Activated T-cell treated with anti-CD3 and anti-CD28 coated beads, Interleukin-2, amount 50 U/mL, for 72 hours (primary cell): ENCODE measurements around the gene SLC35F2. TPM values are rescaled to one million over a fixed set of nuclear protein-coding genes. Genes with fewer than 3 reads are reported as not detected.
"Not testable (repeated sequence)": the region's sequence is repeated elsewhere in the genome, so short reads cannot be mapped to it uniquely, and the experiment has no call there.

ENCODE experiments used
- ATAC-seq, 2 donors: fragments of 150-1000 bp; cut with Tn5 transposase; replicated peaks in 1 of 2; 2 replicates each; pipeline ENCODE4 v1.10.0; 2021; ENCODE audit warnings: moderate library complexity in 2 of 2, mild to moderate bottlenecking in 1 of 2
- DNase-seq, 2 donors: peaks; one replicate each; pipeline ENCODE4 v3.0.0; 2021 to 2022; ENCODE audit warnings: mixed read lengths in 1 of 2
- H3K27ac Mint-ChIP-seq: one replicate; pipeline ENCODE4 v1.8.0; 2022; ENCODE audit warnings: mild to moderate bottlenecking, moderate library complexity, mixed read lengths
- H3K27me3 Mint-ChIP-seq: one replicate; pipeline ENCODE4 v1.8.0; 2022; ENCODE audit warnings: low read depth, mixed read lengths
- H3K36me3 Mint-ChIP-seq, 2 donors: one replicate each; pipeline ENCODE4 v1.8.0; 2022; ENCODE audit warnings: mixed read lengths in 2 of 2, mild to moderate bottlenecking in 1 of 2; ENCODE audit not compliant: insufficient read depth in 2 of 2
- H3K4me1 Mint-ChIP-seq: one replicate; pipeline ENCODE4 v1.8.0; 2022; ENCODE audit warnings: low read depth, mixed read lengths
- H3K4me3 Mint-ChIP-seq, 2 donors: one replicate each; pipeline ENCODE4 v1.8.0; 2022; ENCODE audit warnings: mild to moderate bottlenecking in 2 of 2, mixed read lengths in 2 of 2, moderate library complexity in 2 of 2
- H3K9me3 Mint-ChIP-seq, 2 donors: one replicate each; pipeline ENCODE4 v1.8.0; 2022; ENCODE audit warnings: mixed read lengths in 2 of 2
- total RNA-seq, 2 donors: library from RNA; stranded (reverse); gene quantifications; one replicate each; pipeline ENCODE4 v1.2.3, GENCODE V29; 2022

The SLC35F2 gene, protein sequence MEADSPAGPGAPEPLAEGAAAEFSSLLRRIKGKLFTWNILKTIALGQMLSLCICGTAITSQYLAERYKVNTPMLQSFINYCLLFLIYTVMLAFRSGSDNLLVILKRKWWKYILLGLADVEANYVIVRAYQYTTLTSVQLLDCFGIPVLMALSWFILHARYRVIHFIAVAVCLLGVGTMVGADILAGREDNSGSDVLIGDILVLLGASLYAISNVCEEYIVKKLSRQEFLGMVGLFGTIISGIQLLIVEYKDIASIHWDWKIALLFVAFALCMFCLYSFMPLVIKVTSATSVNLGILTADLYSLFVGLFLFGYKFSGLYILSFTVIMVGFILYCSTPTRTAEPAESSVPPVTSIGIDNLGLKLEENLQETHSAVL
- 10 to 100 TPM; 22.4 to 29.4 TPM for total RNA-seq

DNA sequence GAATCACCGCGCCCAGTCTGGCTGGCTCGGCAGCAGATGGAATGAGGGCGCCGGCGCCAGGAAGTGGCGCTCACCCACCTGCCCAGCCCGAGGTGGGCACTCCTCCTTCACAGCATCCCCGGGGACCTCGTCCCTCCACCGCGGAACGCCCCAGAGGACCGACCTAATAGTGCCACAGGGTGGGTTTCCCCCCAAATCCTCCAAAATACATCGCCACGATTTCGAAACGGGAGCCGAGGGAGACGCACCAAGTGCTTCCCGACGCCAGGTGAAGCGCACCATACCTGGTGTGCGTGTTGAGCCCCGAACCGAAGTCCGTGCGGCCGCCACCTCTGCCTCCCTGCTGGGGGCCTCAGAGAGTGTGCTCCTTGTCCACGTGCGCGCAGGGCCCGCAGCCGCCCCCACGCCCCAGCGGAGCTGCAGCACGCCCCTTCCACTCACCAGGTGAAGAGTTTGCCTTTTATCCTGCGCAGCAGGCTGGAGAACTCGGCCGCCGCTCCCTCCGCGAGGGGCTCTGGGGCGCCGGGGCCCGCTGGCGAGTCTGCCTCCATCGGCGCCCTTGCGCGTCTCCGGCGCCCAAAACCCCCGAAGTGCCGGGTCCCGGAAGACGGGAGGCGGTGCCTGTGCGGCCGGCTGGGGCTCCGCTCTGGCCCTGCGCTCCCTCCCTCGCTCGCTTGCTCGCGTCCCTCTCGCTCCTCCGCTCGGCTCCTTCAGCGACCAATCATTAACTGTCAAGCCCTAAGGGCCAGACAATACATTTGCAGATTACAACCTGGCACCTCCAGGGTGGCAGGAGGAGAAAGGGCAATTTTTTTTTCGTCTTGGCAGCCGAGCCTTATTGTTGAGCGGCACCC lies at the start of gene SLC35F2:
TSS of gene SLC35F2 (minus strand) at position 571 of the 854 bp plus-strand sequence. CDS start at position 551, 20 bp downstream.
- Mint-ChIP-seq H3K27ac (peak within 1 kb of the TSS; percentile 93), H3K4me3 (peak within 1 kb of the TSS; percentile 93 to 96), H3K27me3 (peaks cover 5% of the 10 kb centered on the region), H3K4me1 (peaks cover 26% of the 10 kb centered on the region), H3K9me3 (no peaks in the 10 kb centered on the region), H3K36me3 (peaks cover 4 to 6% of the 10 kb centered on the region in 2 donors)
- DNase-seq (peak; percentile 86), ATAC-seq (peak; percentile 89 to 93)

DNA sequence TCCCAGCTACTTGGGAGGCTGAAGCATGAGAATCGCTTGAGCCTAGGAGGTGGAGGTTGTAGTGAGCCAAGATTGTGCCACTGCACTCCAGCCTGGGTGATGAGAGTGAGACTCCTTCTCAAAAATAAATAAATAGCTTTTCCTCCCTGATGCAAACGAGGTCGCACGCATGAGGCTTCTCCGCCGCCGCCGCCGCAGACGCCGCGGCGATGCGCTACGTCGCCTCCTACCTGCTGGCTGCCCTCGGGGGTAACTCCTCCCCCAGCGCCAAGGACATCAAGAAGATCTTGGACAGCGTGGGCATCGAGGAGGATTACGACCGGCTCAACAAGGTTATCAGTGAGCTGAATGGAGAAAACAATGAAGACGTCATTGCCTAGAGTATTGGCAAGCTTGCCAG lies 49.6 kb upstream of the SLC35F2 start:
- Mint-ChIP-seq H3K27ac (no peak overlapping the region), H3K9me3 (no peaks in the 10 kb centered on the region), H3K4me3 (no peak overlapping the region), H3K36me3 (no peaks in the 10 kb centered on the region), H3K4me1 (no peaks in the 10 kb centered on the region), H3K27me3 (no peaks in the 10 kb centered on the region)
- no peak for DNase-seq
- ATAC-seq = no peak

DNA sequence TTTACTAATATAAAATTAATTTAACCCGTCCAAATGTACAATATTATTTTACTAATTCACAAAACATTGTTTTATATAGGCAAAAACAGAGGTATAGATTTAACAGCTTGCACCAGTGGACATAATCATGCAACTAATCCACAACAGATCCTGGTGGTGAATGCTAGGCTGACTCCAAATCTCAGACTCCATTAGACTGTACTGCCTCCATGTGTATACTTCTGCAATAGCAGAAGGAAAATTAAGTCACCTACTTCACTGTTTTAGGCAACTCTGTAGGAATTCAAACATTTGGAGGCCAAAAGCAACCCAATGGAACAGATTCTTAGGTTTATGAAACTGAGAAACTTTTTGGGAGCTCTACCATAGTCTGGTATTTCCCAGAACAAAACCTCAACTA lies 39.7 kb upstream of the SLC35F2 start:
- peak; percentile 52 to 62 for ATAC-seq

DNA sequence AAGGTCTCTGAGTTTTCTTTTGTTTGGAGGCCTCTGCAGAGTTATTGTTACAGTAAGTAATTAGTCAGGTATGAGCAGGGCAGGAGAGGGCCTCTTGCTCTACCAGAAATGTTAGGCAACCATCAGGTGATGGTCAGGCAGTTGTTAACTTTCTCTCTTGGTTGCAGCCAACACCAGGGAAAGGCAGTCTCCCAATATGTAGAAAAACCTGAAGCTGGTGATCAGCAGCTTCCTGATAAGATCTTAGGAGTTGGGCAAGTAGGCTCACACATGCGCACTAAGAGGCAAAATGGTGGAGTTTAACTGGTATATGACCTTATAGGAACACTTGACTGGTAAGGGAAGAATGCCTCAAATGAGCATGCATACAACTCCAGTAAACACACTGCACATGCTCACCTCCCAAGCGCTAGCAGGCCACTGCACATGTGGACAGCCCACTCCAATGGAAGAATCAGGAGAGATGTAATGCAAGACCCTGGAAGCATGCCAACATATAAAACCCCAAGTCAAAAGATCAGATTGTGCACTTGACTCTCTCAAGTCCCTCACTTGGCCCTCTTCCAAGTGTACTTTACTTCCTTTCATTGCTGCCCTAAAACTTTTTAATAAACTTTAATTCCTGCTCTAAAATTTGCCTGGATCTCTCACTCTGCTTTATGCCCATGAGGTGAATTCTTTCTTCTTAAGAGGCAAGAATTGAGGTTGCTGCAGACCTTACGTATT lies 23.7 kb upstream of the SLC35F2 start:
- Mint-ChIP-seq H3K27me3 (peaks cover 10% of the 10 kb centered on the region), H3K4me1 (no peaks in the 10 kb centered on the region), H3K9me3 (peaks cover 0 to 2% of the 10 kb centered on the region in 2 donors), H3K4me3 (no peak overlapping the region), H3K36me3 (no peaks in the 10 kb centered on the region), H3K27ac (no peak overlapping the region)
- ATAC-seq (no peak), DNase-seq (no peak)

More for the DNA sequence above, 39.7 kb upstream of the SLC35F2 start:
- peaks cover 17% of the 10 kb centered on the region for H3K27me3 Mint-ChIP-seq
- no peaks in the 10 kb centered on the region for H3K36me3 Mint-ChIP-seq
- DNase-seq = no peak
- H3K27ac Mint-ChIP-seq = no peak overlapping the region
- no peaks in the 10 kb centered on the region for H3K4me1 Mint-ChIP-seq
- H3K9me3 Mint-ChIP-seq = no peaks in the 10 kb centered on the region
- H3K4me3 Mint-ChIP-seq = no peak overlapping the region

DNA sequence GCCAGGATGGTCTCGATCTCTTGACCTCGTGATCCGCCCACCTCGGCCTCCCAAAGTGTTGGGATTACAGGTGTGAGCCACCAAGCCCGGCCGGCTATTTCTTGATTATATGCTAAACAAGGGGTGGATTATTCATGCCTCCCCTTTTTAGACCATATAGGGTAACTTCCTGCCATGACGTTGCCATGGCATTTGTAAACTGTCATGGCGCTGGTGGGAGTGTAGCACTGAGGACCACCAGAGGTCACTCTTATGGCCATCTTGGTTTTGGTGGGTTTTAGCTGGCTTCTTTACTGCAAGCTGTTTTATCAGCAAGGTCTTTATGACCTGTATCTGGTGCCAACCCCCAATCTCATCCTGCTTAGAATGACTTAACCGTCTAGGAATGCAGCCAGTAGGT lies 22.9 kb upstream of the SLC35F2 start:
- ATAC-seq, DNase-seq, H3K4me1 Mint-ChIP-seq, H3K9me3 Mint-ChIP-seq, H3K4me3 Mint-ChIP-seq, H3K36me3 Mint-ChIP-seq, H3K27ac Mint-ChIP-seq: not testable (repeated sequence)
- H3K27me3 Mint-ChIP-seq = peaks cover 10% of the 10 kb centered on the region

DNA sequence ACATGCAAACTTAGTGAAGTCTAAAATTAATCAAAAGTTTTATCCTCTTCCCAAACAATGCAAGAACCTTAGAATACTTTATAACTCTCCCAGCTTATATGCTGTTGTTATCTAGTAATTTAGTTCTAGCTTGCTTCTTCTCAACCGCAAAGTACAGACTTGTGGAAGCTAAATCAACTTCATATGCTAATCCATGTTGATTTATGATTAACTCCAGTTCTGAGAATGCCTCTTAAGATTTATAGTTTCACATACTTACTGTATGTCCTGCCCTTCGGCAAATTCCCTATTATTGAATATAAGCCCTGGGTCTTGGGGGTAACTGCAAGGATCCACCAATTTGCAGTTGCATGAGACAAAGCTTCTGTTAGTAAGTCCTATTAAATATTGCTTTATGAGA lies 17.6 kb upstream of the SLC35F2 start:
- Mint-ChIP-seq H3K4me1 (no peaks in the 10 kb centered on the region), H3K9me3 (no peaks in the 10 kb centered on the region), H3K36me3 (no peaks in the 10 kb centered on the region), H3K4me3 (no peak overlapping the region), H3K27me3 (peaks cover 5% of the 10 kb centered on the region), H3K27ac (no peak overlapping the region)
- ATAC-seq (no peak), DNase-seq (no peak)

DNA sequence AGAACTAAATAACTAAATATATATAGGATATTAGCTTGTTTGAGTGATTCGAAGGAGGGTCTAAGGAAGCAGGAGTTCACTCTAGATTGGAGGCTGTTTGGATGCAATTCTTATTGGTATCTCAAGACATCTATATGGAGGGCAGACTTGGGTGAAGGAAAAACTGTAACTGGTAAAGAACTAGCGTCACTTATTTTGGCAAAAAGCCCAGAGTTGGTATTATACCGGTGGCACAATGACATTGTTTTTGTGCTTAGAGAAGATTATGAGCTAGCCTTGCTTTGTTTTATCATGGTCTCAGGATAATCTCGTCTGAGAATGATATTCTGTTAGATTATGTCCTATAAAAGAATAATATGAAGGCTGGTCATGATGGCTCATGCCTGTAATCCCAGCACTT lies 6.0 kb upstream of the SLC35F2 start:
- DNase-seq = no peak
- peaks cover 4% of the 10 kb centered on the region for H3K27me3 Mint-ChIP-seq
- H3K27ac Mint-ChIP-seq = no peak overlapping the region
- H3K4me3 Mint-ChIP-seq = no peak overlapping the region
- H3K4me1 Mint-ChIP-seq = peaks cover 4% of the 10 kb centered on the region
- ATAC-seq = no peak
- H3K36me3 Mint-ChIP-seq = no peaks in the 10 kb centered on the region
- H3K9me3 Mint-ChIP-seq = no peaks in the 10 kb centered on the region

DNA sequence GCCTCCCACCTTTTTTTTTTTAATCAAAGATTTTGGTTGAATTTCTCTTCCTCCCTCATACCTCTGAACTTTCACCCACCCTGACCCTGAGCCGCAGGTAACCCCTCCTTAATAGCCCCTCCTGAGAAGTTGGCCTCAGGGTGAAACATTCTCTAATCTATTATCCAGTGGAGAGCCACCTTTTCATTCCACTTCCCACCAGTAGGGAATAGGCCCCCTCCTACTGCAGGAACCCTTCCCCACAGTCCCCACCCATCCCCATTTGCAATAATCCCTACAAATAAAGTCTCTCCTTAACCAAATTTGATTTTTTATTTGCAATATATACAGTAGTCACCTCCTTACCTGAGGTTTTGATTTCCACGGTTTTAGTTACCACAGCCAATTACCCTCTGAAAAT lies 2.1 kb upstream of the SLC35F2 start:
- peaks cover 0 to 4% of the 10 kb centered on the region in 2 donors for H3K36me3 Mint-ChIP-seq
- peak overlapping the region; percentile 27 to 39 for H3K4me3 Mint-ChIP-seq
- H3K9me3 Mint-ChIP-seq = no peaks in the 10 kb centered on the region
- H3K27me3 Mint-ChIP-seq = peaks cover 5% of the 10 kb centered on the region
- peaks cover 26% of the 10 kb centered on the region for H3K4me1 Mint-ChIP-seq
- no peak for DNase-seq
- no peak overlapping the region for H3K27ac Mint-ChIP-seq
- ATAC-seq = no peak

DNA sequence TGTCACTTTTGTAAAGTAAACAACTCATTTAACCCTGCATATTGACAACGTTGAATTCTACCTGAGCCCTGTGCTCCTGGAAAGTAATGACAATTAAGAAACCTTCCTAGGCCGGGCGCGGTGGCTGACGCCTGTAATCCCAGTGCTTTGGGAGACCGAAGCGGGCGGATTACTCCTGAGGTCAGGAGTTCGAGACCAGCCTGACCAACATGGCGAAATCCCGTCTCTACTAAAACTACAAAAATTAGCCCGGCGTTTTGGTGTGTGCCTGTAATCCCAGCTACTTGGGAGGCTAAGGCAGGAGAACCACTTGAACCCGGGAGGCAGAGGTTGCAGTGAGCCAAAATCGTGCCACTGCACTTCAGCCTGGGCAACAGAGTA lies 1.6 kb upstream of the SLC35F2 start:
- not testable (repeated sequence) for H3K27ac Mint-ChIP-seq, H3K9me3 Mint-ChIP-seq, H3K36me3 Mint-ChIP-seq, H3K27me3 Mint-ChIP-seq, ATAC-seq, DNase-seq
- Mint-ChIP-seq H3K4me3 (peak overlapping the region in 1 of 2 donors; percentile 96), H3K4me1 (peaks cover 26% of the 10 kb centered on the region)

DNA sequence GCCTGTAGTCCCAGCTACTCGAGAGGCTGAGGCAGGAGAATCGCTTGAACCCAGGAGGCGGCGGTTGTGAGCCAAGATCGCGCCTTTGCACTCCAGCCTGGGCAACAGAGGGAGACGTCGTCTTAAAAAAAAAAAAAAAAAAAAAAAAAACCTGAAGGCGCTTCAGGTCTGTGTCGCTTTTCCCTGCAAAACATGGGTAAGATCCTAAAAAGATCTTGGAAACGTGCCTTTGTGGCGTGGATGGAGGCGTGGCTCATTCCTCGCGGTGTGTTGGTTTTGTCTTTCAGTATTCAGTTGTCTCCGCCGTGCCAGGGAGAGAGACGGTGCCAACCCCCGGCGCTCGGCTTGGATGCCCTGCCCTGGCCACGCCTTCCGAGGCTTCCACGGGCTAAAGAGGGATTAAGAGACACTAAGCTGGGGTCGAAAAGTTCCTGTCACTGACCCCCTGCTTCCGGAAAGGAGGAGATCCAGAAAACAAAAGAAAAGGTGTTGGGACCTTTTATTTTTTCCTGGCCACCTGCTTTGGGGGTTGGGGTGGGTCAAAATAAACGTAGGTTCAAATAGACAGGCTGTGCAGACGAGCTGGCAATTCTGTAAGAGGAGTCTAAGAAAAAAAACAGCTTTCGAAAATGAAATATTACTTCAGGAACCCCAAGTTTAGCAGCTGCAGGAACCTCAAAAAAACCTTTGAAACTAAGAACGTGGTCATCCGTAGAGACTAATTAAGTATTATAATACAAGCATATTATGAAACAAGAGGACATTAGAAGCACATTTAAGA lies 1.1 kb upstream of the SLC35F2 start:
- Mint-ChIP-seq H3K27me3 (peaks cover 5% of the 10 kb centered on the region), H3K9me3 (no peaks in the 10 kb centered on the region), H3K4me3 (peak overlapping the region; percentile 93 to 96), H3K36me3 (peaks cover 4 to 6% of the 10 kb centered on the region in 2 donors), H3K4me1 (peaks cover 26% of the 10 kb centered on the region), H3K27ac (peak overlapping the region; percentile 93)
- DNase-seq (peak; percentile 40 to 53), ATAC-seq (peak in 1 of 2 donors; percentile 32)

DNA sequence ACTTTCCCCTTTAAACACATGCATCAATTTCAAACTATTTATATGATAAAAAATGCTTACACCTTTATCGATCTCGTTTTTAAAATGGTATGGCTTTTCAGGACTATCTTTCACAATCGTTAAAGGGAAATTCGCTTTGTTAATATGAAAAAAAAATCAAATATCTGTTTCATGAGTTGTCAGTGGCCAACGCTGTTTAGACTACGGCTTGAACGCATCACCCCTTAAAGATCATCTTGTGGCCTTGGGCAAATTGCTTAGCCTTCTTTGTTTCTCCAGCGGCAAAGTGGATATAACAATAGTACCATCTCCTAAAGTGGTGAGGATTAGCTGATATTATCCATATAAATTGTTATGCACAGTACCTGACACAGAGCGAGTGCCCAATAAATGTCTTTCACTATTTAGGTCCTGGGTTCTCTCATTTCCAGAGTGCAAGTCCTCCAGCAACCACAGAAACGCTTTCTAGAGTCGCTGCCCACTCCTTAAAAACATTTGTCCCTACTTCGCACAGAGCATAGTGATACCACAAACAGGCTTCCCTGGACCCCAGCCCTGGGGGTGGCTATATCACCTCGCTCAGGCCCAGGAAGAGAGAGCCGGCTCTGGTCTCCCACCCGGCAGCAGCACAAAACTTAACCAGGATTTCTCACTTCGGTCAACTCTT lies 904 bp downstream of the SLC35F2 start:
- DNase-seq (no peak), ATAC-seq (no peak)
- peak overlapping the region; percentile 93 to 96 for H3K4me3 Mint-ChIP-seq

DNA sequence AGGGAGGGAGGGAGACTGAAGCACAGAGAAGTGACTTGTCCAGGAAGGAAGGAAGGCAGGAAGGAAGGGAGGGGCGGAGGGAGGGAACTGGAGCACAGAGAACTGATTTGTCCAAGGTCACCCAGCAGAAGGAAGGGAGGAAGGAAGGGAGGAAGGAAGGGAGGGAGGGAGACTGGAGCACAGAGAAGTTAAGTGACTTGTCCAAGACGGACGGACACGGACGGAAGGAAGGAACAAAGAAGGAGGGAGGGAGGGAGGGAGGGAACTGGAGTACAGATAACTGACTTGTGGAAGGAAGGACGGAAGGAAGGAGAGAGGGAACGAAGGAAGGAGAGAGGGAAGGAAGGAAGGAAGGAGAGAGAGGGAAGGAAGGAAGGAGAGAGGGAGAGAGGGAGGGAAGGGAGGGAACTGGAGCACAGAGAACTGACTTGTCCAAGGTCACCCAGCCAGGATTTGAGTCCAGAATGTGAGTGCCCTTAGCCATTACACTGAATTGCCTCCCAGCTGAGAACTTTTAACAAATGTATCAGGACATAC lies 1.5 kb downstream of the SLC35F2 start:
- ATAC-seq = no peak
- Mint-ChIP-seq H3K9me3 (no peaks in the 10 kb centered on the region), H3K36me3 (peaks cover 4 to 6% of the 10 kb centered on the region in 2 donors), H3K27ac (peak overlapping the region; percentile 24), H3K27me3 (peaks cover 5% of the 10 kb centered on the region), H3K4me3 (peak overlapping the region; percentile 51 to 93), H3K4me1 (peaks cover 26% of the 10 kb centered on the region)
- no peak for DNase-seq

More for the DNA sequence above, 904 bp downstream of the SLC35F2 start:
- Mint-ChIP-seq H3K27me3 (peaks cover 5% of the 10 kb centered on the region), H3K4me1 (peaks cover 26% of the 10 kb centered on the region), H3K9me3 (no peaks in the 10 kb centered on the region), H3K27ac (peak overlapping the region; percentile 90), H3K36me3 (peaks cover 4 to 6% of the 10 kb centered on the region in 2 donors)
